Gastroesophageal sphincter (tissue), 4 donors: ENCODE results near the gene OR52J3. TPM values are rescaled to one million over a fixed set of nuclear protein-coding genes. Genes with fewer than 3 reads are reported as not detected.

ENCODE experiments used
- ATAC-seq: fragments of 150-250 bp; one replicate; pipeline ENCODE4 v1.9.1; 2016; ENCODE audit warnings: mild to moderate bottlenecking, moderate library complexity
- H3K27ac ChIP-seq, 4 donors: fragments of 200-600 bp; sonication (generic) in 3 of 4; 1 replicate in 3 of 4; 2 replicates in 1 of 4; pipeline ENCODE4 v1.5.1; 2016 to 2019
- H3K27me3 ChIP-seq: fragments of 200-600 bp; sonication (generic); one replicate; pipeline ENCODE4 v1.5.1; 2019
- H3K36me3 ChIP-seq, 2 donors: fragments of 200-600 bp; sonication (generic); one replicate each; pipeline ENCODE4 v1.5.1; 2019; ENCODE audit warnings: control low read depth in 1 of 2
- H3K4me1 ChIP-seq, 3 donors: fragments of 200-600 bp; sonication (generic); 1 replicate in 2 of 3; 2 replicates in 1 of 3; pipeline ENCODE4 v1.5.1; 2016 to 2019; ENCODE audit warnings: control low read depth in 2 of 3
- H3K4me3 ChIP-seq, 2 donors: fragments of 200-600 bp; sonication (generic); one replicate each; pipeline ENCODE4 v1.5.1; 2019; ENCODE audit warnings: mild to moderate bottlenecking in 1 of 2, moderate library complexity in 1 of 2
- H3K9me3 ChIP-seq, 3 donors: fragments of 200-600 bp; sonication (generic); one replicate each; pipeline ENCODE4 v1.5.1; 2017 to 2019; ENCODE audit warnings: control low read depth in 2 of 3
- CTCF ChIP-seq, 4 experiments: fragments of 200-600 bp in 2 of 4; fragments of 450-650 bp in 2 of 4; sonication (generic) in 1 of 4; IDR thresholded peaks; one replicate each; pipeline ENCODE4 v1.5.1; 2017 to 2019; ENCODE audit warnings: antibody characterized with exemption in 4 of 4, mild to moderate bottlenecking in 2 of 4, moderate library complexity in 2 of 4
- EP300 ChIP-seq: sonication (generic); formaldehyde crosslinking; IDR thresholded peaks from one replicate; pipeline ENCODE4 v1.6.1; 2017; ENCODE audit warnings: antibody characterized with exemption, mild to moderate bottlenecking
- POLR2A ChIP-seq, 2 donors: fragments of 450-650 bp; IDR thresholded peaks; one replicate each; pipeline ENCODE4 v1.6.1; 2017; ENCODE audit warnings: antibody characterized with exemption in 2 of 2, mild to moderate bottlenecking in 2 of 2, moderate library complexity in 1 of 2
- POLR2AphosphoS5 ChIP-seq: sonication (generic); formaldehyde crosslinking; IDR thresholded peaks from one replicate; pipeline ENCODE4 v1.6.1; 2017; ENCODE audit warnings: antibody characterized with exemption
- WGBS, 2 donors: methylation state at CpG; one replicate each; pipeline ENCODE4 v1.1.5; 2018; ENCODE audit warnings: low coverage in 1 of 2; 5-methylcytosine and 5-hydroxymethylcytosine counted together
- total RNA-seq, 4 donors: library from RNA; depleted of rRNA; stranded (reverse); fragments of >200 nt; gene quantifications; one replicate each; pipeline ENCODE4 v1.1.0, GENCODE V29; 2016

The OR52J3 gene
- total RNA-seq, 4 donors from 2014 or later: not detected

- peaks cover 0 to 24% (median 0%) of the 10 kb centered on the region in 3 donors for H3K9me3 ChIP-seq
- H3K4me3 ChIP-seq: no peak overlapping the region
- no peak for ATAC-seq
- no peaks in the 10 kb centered on the region for H3K4me1 ChIP-seq
- H3K36me3 ChIP-seq: no peaks in the 10 kb centered on the region
- TF ChIP-seq EP300 (no peak), POLR2AphosphoS5 (no peak), CTCF (IDR thresholded peaks at IDR 0.05) (no peak), POLR2A (IDR thresholded peaks at IDR 0.05) (no peak)
- no peak overlapping the region for H3K27ac ChIP-seq
- 80% methylated on average over 1 of the region's 2 CpGs; no CpG with 5 or more reads in 1 of the 2 donors for WGBS, 2 donors
- no peaks in the 10 kb centered on the region for H3K27me3 ChIP-seq
Observed at GRCh38 chr11:5021996-5022395, 24.3 kb upstream of the OR52J3 start.

- ATAC-seq: no peak
- TF ChIP-seq EP300 (no peak), CTCF (IDR thresholded peaks at IDR 0.05) (no peak), POLR2AphosphoS5 (no peak), POLR2A (IDR thresholded peaks at IDR 0.05) (no peak)
- 42 to 83% methylated on average over 2 of the region's 2 CpGs for WGBS, 2 donors
Observed at GRCh38 chr11:5036669-5037068, 9.7 kb upstream of the OR52J3 start.

GRCh38 chr11:5037926-5038325, 8.4 kb upstream of the OR52J3 start:
- 45 to 61% methylated on average over 2 of the region's 2 CpGs for WGBS, 2 donors
- H3K4me3 ChIP-seq: no peak overlapping the region
- no peaks in the 10 kb centered on the region for H3K9me3 ChIP-seq
- H3K4me1 ChIP-seq: no peaks in the 10 kb centered on the region
- no peak overlapping the region for H3K27ac ChIP-seq
- TF ChIP-seq POLR2AphosphoS5 (no peak), CTCF (IDR thresholded peaks at IDR 0.05) (no peak), EP300 (no peak), POLR2A (IDR thresholded peaks at IDR 0.05) (no peak)
- no peaks in the 10 kb centered on the region for H3K36me3 ChIP-seq
- H3K27me3 ChIP-seq: no peaks in the 10 kb centered on the region
- ATAC-seq: no peak

More at GRCh38 chr11:5036669-5037068, 9.7 kb upstream of the OR52J3 start:
- Histone ChIP-seq H3K4me3 (no peak overlapping the region), H3K27me3 (no peaks in the 10 kb centered on the region), H3K9me3 (no peaks in the 10 kb centered on the region), H3K27ac (no peak overlapping the region), H3K4me1 (no peaks in the 10 kb centered on the region), H3K36me3 (no peaks in the 10 kb centered on the region)

GRCh38 chr11:5038341-5038740, 8.0 kb upstream of the OR52J3 start:
- no peaks in the 10 kb centered on the region for H3K36me3 ChIP-seq
- no peak overlapping the region for H3K27ac ChIP-seq
- H3K4me1 ChIP-seq: no peaks in the 10 kb centered on the region
- TF ChIP-seq CTCF (IDR thresholded peaks at IDR 0.05): no peak
- TF ChIP-seq EP300: no peak
- TF ChIP-seq POLR2AphosphoS5: no peak
- no peak for TF ChIP-seq POLR2A (IDR thresholded peaks at IDR 0.05)
- H3K4me3 ChIP-seq: no peak overlapping the region
- 75 to 87% methylated on average over 1 of the region's 1 CpG for WGBS, 2 donors
- no peaks in the 10 kb centered on the region for H3K27me3 ChIP-seq
- H3K9me3 ChIP-seq: no peaks in the 10 kb centered on the region
- no peak for ATAC-seq

- H3K27me3 ChIP-seq: no peaks in the 10 kb centered on the region
- TF ChIP-seq CTCF (IDR thresholded peaks at IDR 0.05): no peak
- TF ChIP-seq POLR2A (IDR thresholded peaks at IDR 0.05): no peak
- TF ChIP-seq EP300: no peak
- no peak for TF ChIP-seq POLR2AphosphoS5
- no peaks in the 10 kb centered on the region for H3K4me1 ChIP-seq
- WGBS, 2 donors: 58 to 59% methylated on average over 2 to 4 of the region's 4 CpGs
- no peaks in the 10 kb centered on the region for H3K9me3 ChIP-seq
- H3K4me3 ChIP-seq: no peak overlapping the region
- no peak for ATAC-seq
- H3K36me3 ChIP-seq: no peaks in the 10 kb centered on the region
- no peak overlapping the region for H3K27ac ChIP-seq
Observed at GRCh38 chr11:5040876-5041275, 5.5 kb upstream of the OR52J3 start.
